Stimulated activated CD4-positive, alpha-beta T cell treated with anti-CD3 and anti-CD28 coated beads, TNF-alpha, amount 100 ng/mL, for 48 hours (primary cell): ENCODE results near the gene RAB3GAP2.
"Not testable (repeated sequence)": the region's sequence is repeated elsewhere in the genome, so short reads cannot be mapped to it uniquely, and the experiment has no call there.

Experiments
- DNase-seq, 3 donors: peaks; one replicate each; pipeline ENCODE4 v3.0.0-alpha.2; 2020; ENCODE audit warnings: low read depth in 3 of 3

The RAB3GAP2 gene

DNA sequence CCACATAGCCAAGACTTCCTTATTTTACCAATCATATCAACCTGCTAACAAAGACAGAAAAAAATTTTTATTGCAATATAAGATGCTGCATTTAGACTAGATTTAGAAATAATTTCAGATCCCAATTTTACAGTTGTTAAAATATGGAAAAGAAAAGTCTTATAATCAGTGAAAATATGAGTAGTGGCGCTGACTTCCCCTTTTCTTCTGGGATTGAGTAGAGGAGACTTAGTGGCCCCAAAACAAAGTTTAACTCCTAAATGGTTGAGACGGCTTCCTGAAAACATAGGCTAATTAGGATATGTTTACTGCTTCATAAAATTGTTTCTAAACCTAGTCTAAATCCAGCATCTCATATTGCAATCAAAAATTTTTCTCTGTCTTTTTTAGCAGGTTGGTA, 68.4 kb downstream of the RAB3GAP2 start:
- no peak for DNase-seq

GRCh38 chr1:220198186-220199005, 73.9 kb downstream of the RAB3GAP2 start:
- no peak for DNase-seq

DNA sequence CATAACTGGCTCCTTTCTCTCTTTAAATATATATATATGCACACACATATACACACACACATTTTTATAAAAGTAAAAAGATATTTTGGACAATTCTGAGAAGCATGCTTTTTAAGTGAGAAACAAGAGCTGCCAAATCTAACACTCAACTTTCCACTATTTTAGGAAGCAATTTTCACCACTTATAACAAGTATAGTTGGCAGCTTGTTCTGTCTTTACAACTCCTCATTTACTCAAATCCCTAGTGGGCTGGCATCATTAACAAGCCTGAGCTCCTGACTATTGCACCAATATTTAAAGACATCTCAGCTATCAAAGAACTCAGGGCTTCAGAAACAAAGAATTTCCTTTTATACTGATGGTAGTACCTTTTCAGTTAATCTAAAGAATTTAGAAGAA, 76.6 kb downstream of the RAB3GAP2 start:
- DNase-seq = no peak

DNA sequence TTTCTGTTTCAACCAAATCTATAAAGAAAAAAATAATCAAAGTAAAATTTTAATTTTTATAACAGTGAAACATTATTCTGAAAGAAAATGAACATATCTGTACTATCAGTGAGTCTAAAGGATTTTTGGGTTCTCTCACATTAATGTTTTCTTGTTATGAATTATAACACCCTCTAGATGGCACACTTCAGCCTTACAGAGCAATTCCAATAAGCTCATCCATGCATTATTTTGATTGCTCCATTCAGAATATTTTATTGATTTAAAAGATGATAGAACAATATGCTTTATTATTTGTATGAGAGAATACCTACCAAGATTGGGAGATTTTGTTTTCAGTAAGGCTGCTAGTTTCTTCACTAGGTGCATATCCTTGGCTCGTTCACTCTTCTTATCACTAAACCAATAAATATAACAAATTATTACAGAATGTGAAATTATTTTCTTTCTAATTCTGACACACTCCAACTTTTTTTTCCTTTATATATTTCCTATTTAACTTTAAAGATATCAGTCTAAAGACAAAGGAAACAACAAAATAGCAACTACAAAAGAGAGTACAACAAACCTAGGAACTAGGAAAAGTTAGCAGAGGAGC, 82.4 kb downstream of the RAB3GAP2 start:
- DNase-seq = no peak

DNA sequence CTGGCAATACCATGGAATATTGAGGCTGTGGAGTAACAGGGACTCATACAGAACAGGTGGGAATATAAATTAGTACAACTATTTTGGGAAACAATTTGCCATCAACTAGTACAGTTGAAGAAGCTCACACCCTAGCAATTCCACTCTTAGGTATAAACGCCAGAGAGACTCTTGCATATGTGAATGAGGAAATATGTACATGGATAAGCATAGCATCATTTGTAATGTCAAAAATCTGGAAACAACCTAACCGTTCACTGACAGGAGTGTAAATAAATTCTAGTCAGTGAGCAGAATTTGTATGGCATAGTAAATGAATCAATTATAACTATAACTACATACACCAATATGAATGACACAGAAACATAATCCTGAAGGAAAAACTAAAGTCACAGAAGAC, 83.7 kb downstream of the RAB3GAP2 start:
- no peak for DNase-seq

- DNase-seq = no peak
These were observed 85.5 kb downstream of the RAB3GAP2 start for GRCh38 chr1:220186752-220187151.

DNA sequence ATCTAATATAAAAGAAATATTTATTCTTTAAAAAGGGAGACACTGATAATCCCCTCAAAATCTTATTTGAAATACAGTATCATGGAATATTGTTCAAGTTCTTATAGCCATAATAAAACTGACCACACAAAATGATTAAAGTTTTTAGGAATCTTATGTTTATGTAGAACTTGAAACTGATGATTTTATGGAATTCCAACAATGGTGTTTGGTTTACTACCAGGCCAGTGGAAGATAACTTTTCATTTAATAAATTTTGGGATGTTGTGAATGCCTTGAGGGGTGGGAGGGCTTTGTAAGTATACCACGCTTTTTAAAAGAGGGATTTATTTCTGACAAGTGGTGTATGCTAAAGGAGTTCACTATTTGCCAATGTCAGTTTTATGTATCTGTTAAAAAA, 87.7 kb downstream of the RAB3GAP2 start:
- no peak for DNase-seq

DNA sequence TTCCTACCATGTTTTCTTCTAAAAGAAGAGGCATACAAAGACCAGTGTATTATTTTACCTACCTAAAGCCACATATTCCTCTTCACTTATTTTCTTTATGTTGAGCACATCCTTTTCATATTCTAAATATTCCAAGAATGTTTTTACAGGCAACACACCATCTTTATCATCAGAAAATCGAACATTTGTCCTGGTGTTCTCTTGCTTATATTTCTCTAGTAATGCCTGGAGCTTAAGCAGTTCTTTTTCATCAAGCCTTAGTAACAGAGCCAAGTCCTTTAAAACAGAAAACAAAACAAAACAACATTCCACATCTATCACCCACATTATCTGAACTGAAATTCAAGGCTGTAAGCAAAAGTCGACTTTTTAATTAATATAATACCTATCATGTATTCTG, 89.6 kb downstream of the RAB3GAP2 start:
- DNase-seq = no peak

- no peak for DNase-seq
These were observed 90.1 kb downstream of the RAB3GAP2 start for GRCh38 chr1:220182111-220182510.

- DNase-seq = no peak
These were observed 95.7 kb downstream of the RAB3GAP2 start for GRCh38 chr1:220176540-220176939.

- no peak for DNase-seq
These were observed 101.3 kb downstream of the RAB3GAP2 start for GRCh38 chr1:220170836-220171526.

DNA sequence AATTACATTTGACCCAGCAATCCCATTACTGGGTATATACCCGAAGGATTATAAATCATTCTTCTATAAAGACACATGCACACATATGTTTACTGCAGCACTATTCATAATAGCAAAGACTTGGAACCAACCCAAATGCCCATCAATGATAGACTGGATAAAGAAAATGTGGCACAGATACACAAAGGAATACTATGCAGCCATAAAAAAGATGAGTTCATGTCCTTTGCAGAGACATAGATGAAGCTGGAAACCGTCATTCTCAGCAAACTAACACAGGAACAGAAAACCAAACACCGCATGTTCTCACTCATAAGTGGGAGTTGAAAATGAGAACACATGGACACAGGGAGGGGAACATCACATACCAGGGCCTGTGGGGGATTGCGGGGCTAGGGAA, 102.4 kb downstream of the RAB3GAP2 start:
- DNase-seq = not testable (repeated sequence)

GRCh38 chr1:220166853-220167252, 105.4 kb downstream of the RAB3GAP2 start:
- DNase-seq = no peak

GRCh38 chr1:220164517-220164916, 107.7 kb downstream of the RAB3GAP2 start:
- no peak for DNase-seq

DNA sequence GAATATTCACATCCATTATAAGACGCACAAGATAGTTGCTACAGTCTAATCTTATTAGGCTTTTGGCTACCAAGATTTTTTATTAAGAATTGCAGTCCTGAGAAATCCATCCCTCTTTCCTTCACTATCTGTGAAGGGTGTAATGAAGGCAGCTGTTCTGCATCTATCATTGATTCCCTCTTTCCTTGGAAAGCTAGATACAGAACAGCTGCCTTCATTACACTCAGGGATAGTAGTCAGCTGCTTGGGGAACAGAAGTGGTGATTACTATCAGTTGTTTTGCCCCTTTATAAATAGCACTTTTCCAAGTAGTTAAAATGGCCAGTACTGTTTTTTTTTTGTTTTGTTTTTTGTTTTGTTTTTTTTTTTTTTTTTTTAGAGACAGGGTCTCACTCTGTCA, 108.1 kb downstream of the RAB3GAP2 start:
- DNase-seq = no peak

GRCh38 chr1:220160027-220160426, 112.2 kb downstream of the RAB3GAP2 start:
- DNase-seq = no peak

DNA sequence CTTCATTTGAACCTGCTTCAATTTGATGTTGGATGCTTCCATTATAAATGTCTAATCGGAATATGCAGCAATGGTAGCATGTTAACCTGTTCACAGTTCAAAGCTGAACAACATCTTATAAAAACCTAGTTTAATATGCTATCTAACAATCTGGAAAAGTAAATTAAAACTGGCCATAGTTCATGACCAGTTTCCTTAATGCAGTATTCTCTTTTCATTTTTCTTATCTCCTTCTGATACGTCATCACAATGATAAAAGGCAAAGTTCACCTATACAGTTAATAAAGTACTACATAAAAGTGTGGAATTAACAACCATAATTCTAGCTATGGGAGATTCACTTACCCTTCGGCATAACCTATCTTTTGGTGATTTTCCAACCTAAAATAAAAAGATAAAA, 113.2 kb downstream of the RAB3GAP2 start:
- DNase-seq = no peak

DNA sequence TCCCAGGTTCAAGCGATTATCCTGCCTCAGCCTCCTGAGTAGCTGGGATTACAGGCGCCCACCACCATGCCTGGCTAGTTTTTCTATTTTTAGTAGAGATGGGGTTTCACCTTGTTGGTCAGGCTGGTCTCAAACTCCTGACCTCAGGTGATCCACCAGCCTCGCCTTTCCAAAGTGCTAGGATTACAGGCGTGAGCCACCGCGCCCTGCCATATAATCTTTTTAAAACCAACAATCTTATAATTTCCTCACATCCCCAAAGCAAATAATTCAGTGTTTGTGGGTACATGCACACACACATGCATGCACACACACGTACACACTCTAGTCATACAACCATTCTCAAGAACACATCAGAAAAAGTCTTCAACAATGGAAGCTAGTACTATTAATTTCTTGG, 113.7 kb downstream of the RAB3GAP2 start:
- DNase-seq = not testable (repeated sequence)

DNA sequence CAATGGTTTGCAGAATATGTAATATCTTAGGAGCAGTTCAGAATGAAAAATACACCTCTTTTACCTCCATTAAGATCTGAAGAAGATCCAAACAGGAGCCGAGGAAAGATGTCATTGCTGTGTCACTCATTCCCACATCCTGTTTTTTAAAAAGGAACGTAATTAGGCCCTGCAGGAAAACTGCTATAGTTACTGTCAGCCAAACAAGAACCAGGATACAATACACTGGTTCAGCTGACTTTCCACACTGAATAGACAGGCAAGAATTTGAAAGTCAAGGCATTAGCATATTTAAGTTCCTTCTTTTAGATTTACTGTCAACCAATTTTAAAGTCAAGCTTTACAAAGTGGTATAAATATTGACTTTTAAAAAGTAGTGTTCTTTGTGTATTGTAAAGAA, 114.5 kb downstream of the RAB3GAP2 start:
- DNase-seq = no peak

- DNase-seq = no peak
These were observed 115.6 kb downstream of the RAB3GAP2 start for GRCh38 chr1:220156620-220157146.

GRCh38 chr1:220153147-220153546, 119.1 kb downstream of the RAB3GAP2 start:
- no peak for DNase-seq

GRCh38 chr1:220151454-220151853, 120.8 kb downstream of the RAB3GAP2 start:
- DNase-seq = no peak

- DNase-seq = no peak
These were observed 122.5 kb downstream of the RAB3GAP2 start for GRCh38 chr1:220149742-220150141.
